NCI-H146 treated with DMSO at 0.1 percent for 48 hours (cell line): ENCODE measurements around the gene ITK.
"Not testable (repeated sequence)": the region's sequence is repeated elsewhere in the genome, so short reads cannot be mapped to it uniquely, and the experiment has no call there.

Experiments used
- DNase-seq: peaks from one replicate; lab custom pipeline; 2025; ENCODE audit not compliant: unreplicated experiment; lab: John Stamatoyannopoulos, UW

ITK gene

GRCh38 chr5:157167214-157167621 lies 13.4 kb upstream of the ITK start:
- DNase-seq, result no peak

- no peak for DNase-seq
These were observed 12.4 kb upstream of the ITK start for GRCh38 chr5:157168286-157168685.

- no peak for DNase-seq
These were observed 8.2 kb upstream of the ITK start for GRCh38 chr5:157172403-157172802.

- DNase-seq, result no peak
These were observed 5.5 kb upstream of the ITK start for GRCh38 chr5:157175071-157175612.

DNA sequence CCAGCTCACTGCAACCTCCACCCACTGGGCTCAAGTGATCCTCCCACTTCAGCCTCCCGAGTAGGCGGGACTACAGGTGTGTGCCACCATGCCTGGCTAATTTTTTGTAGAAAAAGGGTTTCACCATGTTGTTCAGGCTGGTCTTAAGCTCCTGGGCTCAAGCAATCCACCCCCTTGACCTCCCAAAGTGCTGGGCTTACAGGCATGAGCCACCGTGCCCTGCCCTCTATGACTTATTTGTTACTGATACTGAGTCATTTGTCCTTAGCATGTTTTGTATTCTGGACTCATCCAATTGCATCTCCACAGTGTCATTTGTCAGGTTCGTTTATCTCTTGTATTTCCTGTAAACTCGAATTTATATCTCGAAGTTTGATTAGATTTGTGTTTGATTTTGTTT lies 2.7 kb upstream of the ITK start:
- no peak for DNase-seq

- DNase-seq, result no peak
These were observed 1.7 kb upstream of the ITK start for GRCh38 chr5:157178966-157179365.

GRCh38 chr5:157182143-157182757 lies 1.6 kb downstream of the ITK start:
- no peak for DNase-seq

GRCh38 chr5:157184117-157184670 lies 3.6 kb downstream of the ITK start:
- DNase-seq, result no peak

- DNase-seq, result not testable (repeated sequence)
These were observed 4.5 kb downstream of the ITK start for GRCh38 chr5:157185122-157185521.

GRCh38 chr5:157186309-157187045 lies 5.8 kb downstream of the ITK start:
- no peak for DNase-seq

GRCh38 chr5:157187046-157187754 lies 6.6 kb downstream of the ITK start:
- DNase-seq, result no peak

- no peak for DNase-seq
These were observed 7.6 kb downstream of the ITK start for GRCh38 chr5:157188270-157188669.

GRCh38 chr5:157189223-157189622 lies 8.6 kb downstream of the ITK start:
- DNase-seq, result no peak

- DNase-seq, result no peak
These were observed 13.2 kb downstream of the ITK start for GRCh38 chr5:157193699-157194424.

DNA sequence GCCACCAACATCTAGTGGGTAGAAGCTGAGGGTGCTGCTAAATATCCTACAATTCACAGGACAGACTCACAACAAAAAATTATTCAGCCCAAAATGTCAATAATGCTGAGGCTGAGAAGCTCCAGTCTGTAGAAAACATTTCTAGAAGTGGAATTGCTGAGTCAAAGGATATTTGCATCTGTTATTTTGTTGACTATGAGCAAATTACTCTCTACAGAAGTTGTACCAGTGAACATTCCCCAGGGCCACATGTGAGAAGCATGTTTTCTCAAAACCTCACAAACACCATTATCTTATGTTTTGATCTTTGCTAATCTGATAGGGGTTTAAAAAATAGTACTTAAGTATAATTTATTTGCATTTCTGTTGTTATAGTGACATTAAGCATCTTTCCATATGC lies 15.4 kb downstream of the ITK start:
- DNase-seq, result no peak

DNA sequence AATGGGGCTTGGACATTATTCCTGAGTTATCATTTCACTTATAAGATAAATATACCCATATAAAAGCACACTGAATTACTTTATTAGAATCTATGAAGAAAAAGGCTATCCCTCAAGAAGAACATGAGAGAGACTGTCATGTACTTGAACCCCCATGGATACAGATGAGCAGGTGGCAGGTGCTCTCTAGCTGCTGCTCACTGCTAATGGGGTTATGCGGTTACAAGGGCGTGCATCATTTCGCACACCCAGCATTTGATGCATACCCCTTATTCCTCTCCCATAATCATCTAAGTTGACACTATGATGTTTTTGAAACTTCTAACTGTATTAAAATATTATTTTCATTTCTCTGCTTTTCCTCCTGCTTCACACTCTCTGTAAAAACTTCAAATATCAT lies 16.4 kb downstream of the ITK start:
- DNase-seq, result no peak

DNA sequence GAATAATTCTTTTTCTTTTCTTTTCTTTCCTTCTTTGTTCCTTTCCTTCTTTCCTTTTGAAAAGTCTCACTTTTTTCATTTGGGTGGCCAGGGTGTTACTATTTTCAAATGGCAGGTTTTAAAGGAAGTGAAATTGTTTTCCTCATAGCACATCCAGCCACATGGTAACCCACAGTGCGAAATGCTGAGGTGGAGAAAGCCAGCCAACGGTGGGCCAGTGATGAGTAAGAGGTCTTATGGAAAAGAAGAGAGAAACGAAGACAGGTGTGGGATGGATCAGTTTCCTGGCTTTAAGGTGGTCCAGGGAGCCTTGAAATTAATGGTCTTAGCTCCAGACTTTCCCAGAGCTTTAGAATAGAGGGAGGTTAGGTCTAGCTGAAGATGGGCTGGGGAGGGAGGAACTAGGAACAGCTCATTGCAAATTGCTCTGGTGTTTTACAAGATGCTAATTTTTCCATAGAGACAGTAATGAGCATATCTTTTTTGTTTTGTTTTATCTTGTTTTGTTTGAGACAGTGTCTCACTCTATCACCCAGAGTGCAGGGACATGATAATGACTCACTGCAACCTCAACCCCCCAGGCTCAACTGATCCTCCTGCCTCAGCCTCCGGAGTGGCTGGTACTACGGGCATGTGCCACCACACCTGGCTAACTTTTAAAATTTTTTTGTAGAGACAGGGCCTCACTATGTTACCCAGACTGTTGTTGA lies 17.8 kb downstream of the ITK start:
- no peak for DNase-seq

DNA sequence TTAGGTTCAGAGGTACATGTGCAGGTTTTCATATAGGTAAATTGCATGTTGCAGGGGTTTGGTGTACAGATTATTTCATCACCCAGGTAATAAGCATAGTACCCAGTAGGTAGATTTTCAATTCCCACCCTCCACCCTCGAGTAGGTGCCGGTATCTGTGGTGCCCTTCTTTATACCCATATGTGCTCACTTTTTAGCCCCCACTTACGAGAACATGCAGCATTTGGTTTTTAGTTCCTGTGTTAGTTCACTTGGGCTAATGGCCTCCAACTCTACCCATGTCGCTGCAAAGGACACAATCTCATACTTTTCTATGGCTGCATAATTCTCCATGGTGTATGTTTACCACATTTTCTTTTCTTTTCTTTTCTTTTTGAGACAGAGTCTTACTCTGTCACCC lies 21.2 kb downstream of the ITK start:
- DNase-seq, result no peak

- no peak for DNase-seq
These were observed 22.8 kb downstream of the ITK start for GRCh38 chr5:157203417-157203816.

GRCh38 chr5:157204765-157205164 lies 24.1 kb downstream of the ITK start:
- DNase-seq, result no peak
